Measurements from ENCODE around the gene PAPSS1. TPM values are rescaled to one million over a fixed set of nuclear protein-coding genes. Genes with fewer than 3 reads are reported as not detected.

PAPSS1 gene
- total RNA-seq, 2 donors from 2014 or later: 21.1 to 22.5 TPM

DNA sequence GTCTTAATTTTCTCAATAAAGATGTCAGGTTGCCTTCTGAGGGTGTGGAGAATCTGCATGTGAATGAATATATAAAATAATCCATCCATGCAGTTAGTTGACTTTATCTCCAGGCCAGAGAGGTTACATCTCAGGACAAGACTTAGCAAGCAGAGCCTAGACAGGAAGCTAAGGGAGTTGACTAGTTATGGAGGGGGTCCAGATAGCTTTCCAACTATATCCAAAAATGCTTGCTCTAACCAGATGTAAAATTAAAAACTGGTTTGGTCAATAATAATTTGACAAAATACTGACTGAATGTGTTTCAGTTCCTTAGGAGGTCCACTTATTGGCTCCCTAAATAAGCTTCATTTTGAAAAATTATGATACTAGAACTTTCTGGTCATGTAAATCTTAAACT, 101.4 kb downstream of the PAPSS1 start:
- no peak for DNase-seq
- TF ChIP-seq, protein P1, sequence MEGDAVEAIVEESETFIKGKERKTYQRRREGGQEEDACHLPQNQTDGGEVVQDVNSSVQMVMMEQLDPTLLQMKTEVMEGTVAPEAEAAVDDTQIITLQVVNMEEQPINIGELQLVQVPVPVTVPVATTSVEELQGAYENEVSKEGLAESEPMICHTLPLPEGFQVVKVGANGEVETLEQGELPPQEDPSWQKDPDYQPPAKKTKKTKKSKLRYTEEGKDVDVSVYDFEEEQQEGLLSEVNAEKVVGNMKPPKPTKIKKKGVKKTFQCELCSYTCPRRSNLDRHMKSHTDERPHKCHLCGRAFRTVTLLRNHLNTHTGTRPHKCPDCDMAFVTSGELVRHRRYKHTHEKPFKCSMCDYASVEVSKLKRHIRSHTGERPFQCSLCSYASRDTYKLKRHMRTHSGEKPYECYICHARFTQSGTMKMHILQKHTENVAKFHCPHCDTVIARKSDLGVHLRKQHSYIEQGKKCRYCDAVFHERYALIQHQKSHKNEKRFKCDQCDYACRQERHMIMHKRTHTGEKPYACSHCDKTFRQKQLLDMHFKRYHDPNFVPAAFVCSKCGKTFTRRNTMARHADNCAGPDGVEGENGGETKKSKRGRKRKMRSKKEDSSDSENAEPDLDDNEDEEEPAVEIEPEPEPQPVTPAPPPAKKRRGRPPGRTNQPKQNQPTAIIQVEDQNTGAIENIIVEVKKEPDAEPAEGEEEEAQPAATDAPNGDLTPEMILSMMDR (IDR thresholded peaks at IDR 0.05): no peak
- no peaks in the 10 kb centered on the region for H3K4me1 ChIP-seq
- H3K9me3 ChIP-seq: no peaks in the 10 kb centered on the region
- H3K36me3 ChIP-seq: no peaks in the 10 kb centered on the region
- H3K9ac ChIP-seq (ENCODE audit: low read depth in 2 of 2, low read length in 2 of 2): no peak overlapping the region
- H3K4me3 ChIP-seq: no peak overlapping the region
- H3K27ac ChIP-seq: no peak overlapping the region
- H3K27me3 ChIP-seq: no peaks in the 10 kb centered on the region
- intact Hi-C loops (cut with DNase I): no loop called here

DNA sequence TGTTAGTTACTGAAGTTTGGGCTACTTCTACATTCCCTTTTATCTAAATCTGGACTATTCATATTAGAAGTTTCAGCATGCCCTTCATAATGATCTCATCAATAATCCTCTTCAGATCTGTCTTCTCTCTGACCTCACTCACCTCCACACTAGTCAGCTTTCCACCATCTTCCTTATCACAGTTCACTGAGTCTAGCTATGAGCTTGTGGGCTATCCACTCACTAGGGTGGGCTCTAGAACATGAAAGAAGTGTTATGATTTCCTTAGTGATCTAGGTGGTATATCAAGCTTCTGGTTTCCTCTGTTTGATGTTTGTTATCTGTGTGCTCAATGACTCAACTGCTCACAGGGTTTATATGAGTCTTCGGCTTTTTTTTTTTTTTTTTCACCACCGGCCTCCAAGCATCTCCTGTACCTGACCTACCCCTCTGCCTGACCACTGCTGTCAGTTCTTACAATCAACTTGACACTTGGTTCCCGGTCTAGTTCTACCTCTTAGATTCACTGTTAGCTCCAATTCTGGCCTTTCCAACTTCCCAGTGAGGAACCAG, 103.1 kb downstream of the PAPSS1 start:
- intact Hi-C loops (cut with DNase I): no loop called here
- no peaks in the 10 kb centered on the region for H3K27me3 ChIP-seq

DNA sequence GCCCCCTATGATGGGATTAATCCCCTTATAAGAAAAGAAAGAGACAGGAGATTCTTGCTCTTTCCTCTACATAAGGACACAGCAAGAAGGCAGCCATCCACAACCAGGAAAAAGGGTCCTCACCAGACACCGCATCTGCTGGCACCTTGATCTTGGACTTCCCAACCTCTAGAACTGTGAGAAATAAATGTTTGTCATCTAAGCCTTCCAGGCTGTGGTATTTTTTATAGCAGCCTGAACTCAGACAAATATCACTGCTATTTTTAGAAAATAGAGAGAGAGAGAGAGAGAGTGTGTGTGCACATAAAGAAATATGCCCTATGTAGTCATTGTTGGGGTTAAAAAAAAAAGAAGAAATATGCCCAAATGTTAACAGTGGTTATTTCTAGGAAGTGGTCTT, 104.2 kb downstream of the PAPSS1 start:
- DNase-seq: no peak
- Histone ChIP-seq H3K9ac (ENCODE audit: low read depth in 2 of 2, low read length in 2 of 2) (no peak overlapping the region), H3K9me3 (no peaks in the 10 kb centered on the region), H3K27ac (no peak overlapping the region), H3K4me1 (no peaks in the 10 kb centered on the region), H3K36me3 (no peaks in the 10 kb centered on the region), H3K4me3 (no peak overlapping the region), H3K27me3 (no peaks in the 10 kb centered on the region)
- intact Hi-C loops (cut with DNase I): no loop called here
- TF ChIP-seq, protein P1 (IDR thresholded peaks at IDR 0.05): no peak

More for the DNA sequence above, 103.1 kb downstream of the PAPSS1 start:
- Histone ChIP-seq H3K4me3 (no peak overlapping the region), H3K27ac (no peak overlapping the region), H3K9ac (ENCODE audit: low read depth in 2 of 2, low read length in 2 of 2) (no peak overlapping the region), H3K36me3 (no peaks in the 10 kb centered on the region), H3K4me1 (no peaks in the 10 kb centered on the region), H3K9me3 (no peaks in the 10 kb centered on the region)
- no peak for DNase-seq
- TF ChIP-seq, protein P1 (IDR thresholded peaks at IDR 0.05): no peak

DNA sequence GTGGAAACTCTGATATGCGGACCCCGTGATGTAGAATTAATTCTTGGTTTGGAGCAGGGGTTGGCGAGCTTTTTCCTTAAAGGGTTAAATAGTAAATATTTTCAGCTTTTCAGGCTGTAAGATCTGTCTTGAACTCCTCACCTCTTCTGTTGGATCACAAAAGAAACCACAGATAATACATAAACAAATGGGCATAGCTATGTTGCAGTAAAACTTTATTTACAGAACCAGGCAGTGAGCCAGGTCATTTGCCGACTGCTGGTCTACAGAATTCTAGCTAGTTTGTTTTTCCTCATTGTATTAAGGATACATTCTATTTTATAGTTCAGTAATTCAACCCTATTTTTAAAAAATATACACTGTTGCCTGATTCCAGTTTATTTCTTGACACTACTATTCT, 116.6 kb downstream of the PAPSS1 start:
- intact Hi-C loops (cut with DNase I): no loop called here
- Histone ChIP-seq H3K27ac (no peak overlapping the region), H3K9ac (ENCODE audit: low read depth in 2 of 2, low read length in 2 of 2) (no peak overlapping the region), H3K9me3 (no peaks in the 10 kb centered on the region), H3K36me3 (no peaks in the 10 kb centered on the region), H3K27me3 (no peaks in the 10 kb centered on the region), H3K4me1 (no peaks in the 10 kb centered on the region), H3K4me3 (no peak overlapping the region)
- TF ChIP-seq, protein P1 (IDR thresholded peaks at IDR 0.05): no peak
- DNase-seq: no peak

DNA sequence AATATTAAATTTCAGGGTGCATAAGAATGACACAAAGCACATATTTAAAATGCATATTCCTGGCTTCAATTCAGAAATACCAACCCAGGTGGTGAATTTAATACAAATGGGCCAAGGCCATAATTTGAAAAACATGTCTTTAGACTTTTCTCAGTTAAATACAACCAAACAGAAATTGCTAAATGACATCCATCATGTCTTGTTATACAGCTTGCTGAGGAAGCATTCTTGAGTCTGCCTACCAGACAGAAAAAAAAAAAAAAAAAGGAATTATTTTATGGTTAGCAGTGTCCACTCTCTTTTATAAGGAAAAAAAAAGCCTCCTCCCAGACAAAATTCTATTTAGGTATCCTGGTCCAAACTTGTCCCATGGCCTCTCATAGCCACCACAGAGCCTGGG, 119.1 kb downstream of the PAPSS1 start:
- Histone ChIP-seq H3K9ac (ENCODE audit: low read depth in 2 of 2, low read length in 2 of 2) (no peak overlapping the region), H3K4me3 (no peak overlapping the region), H3K27ac (no peak overlapping the region), H3K27me3 (no peaks in the 10 kb centered on the region), H3K9me3 (no peaks in the 10 kb centered on the region), H3K4me1 (no peaks in the 10 kb centered on the region), H3K36me3 (no peaks in the 10 kb centered on the region)
- intact Hi-C loops (cut with DNase I): no loop called here
- TF ChIP-seq, protein P1 (IDR thresholded peaks at IDR 0.05): no peak
- no peak for DNase-seq
